ENCODE measurements around the gene WDR82. TPM values are rescaled to one million over a fixed set of nuclear protein-coding genes. Genes with fewer than 3 reads are reported as not detected.

The WDR82 gene
- total and polyA plus RNA-seq, 2 donors (not counting 1 experiment from before 2014, with no cell fraction given): 71.2 to 77.7 TPM

DNA sequence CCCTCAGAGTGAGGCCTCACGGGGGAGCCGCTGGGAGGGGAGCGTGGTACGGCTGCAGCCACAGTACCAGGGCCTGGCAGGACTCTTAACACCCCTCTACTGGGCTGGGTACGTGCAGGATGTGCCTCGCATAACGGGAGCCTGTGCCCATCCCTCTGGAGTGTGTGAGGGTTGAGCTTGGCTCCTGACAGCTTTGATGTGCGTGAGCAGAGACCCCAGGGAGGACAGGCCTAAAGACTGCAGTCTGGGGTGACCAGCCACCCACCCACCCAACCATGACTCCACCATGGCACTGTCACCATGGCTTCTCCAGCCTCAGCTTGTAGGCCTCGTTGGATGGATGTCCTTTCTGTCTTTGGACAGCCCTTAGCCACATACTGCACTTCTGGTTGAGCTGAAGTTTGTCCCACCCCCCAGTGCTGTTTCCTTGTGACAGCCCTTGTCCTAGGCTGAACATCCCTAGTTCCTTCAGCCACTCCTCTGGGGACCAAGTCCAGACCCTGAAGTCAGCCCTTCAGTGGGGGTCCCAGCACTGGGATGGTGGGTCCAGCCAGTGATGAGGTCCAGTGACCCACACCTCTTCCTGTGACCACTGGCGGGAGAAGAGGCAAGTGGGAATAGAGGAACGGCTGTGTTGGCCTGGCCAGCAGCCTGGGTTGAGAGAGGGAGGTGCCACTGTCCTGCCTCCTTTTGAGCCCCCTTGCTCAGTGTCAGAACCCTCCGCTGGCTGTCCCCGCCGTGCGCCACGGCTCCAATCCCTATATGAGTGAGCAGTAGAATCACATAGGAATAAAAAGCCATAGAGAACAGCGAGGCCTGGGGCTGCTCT, 15.3 kb upstream of the WDR82 start:
- H3K4me1 ChIP-seq (ENCODE audit: control insufficient read depth, extremely low read depth, insufficient read depth, low read length): peaks cover 3% of the 10 kb centered on the region
- no peak overlapping the region for H2AFZ ChIP-seq (ENCODE audit: low read length)
- no peak for TF ChIP-seq EZH2 (IDR thresholded peaks at IDR 0.05; ENCODE audit: low read length, missing control alignments)
- TF ChIP-seq CTCF (conservative IDR thresholded peaks at IDR 0.05 in 1 of 2, IDR thresholded peaks at IDR 0.05 in 1 of 2; ENCODE audit: low read depth in 1 of 2, low read length in 2 of 2): no peak
- H3K79me2 ChIP-seq (ENCODE audit: control insufficient read depth, insufficient read depth, low read length): peaks cover 6% of the 10 kb centered on the region
- H3K9ac ChIP-seq (ENCODE audit: insufficient read depth, low read length): no peak overlapping the region
- no peak overlapping the region for H3K4me3 ChIP-seq (replicated peaks in 1 of 4; ENCODE audit: control extremely low read depth in 1 of 4, insufficient read depth in 1 of 4, low read depth in 3 of 4, low read length in 4 of 4)
- H3K36me3 ChIP-seq (ENCODE audit: control insufficient read depth, insufficient read depth, low read length): peaks cover 13% of the 10 kb centered on the region
- no peak for DNase-seq (ENCODE audit: low read depth in 2 of 2)
- no peaks in the 10 kb centered on the region for H3K9me3 ChIP-seq (ENCODE audit: control insufficient read depth, insufficient read depth, low read depth, low read length)
- H3K27me3 ChIP-seq (ENCODE audit: control insufficient read depth, insufficient read depth, low read length): no peaks in the 10 kb centered on the region
- H3K27ac ChIP-seq (ENCODE audit: insufficient read depth, low read length): no peak overlapping the region
- H3K4me2 ChIP-seq (ENCODE audit: extremely low read depth, insufficient read depth, low read length): no peak overlapping the region
- no peaks in the 10 kb centered on the region for H4K20me1 ChIP-seq (ENCODE audit: control insufficient read depth, extremely low read depth, insufficient read depth, low read length)

- Histone ChIP-seq H3K9ac (ENCODE audit: insufficient read depth, low read length) (no peak overlapping the region), H3K4me1 (ENCODE audit: control insufficient read depth, extremely low read depth, insufficient read depth, low read length) (peaks cover 5% of the 10 kb centered on the region), H3K4me2 (ENCODE audit: extremely low read depth, insufficient read depth, low read length) (no peak overlapping the region), H3K27ac (ENCODE audit: insufficient read depth, low read length) (no peak overlapping the region), H2AFZ (ENCODE audit: low read length) (no peak overlapping the region), H3K79me2 (ENCODE audit: control insufficient read depth, insufficient read depth, low read length) (peaks cover 7% of the 10 kb centered on the region), H3K27me3 (ENCODE audit: control insufficient read depth, insufficient read depth, low read length) (no peaks in the 10 kb centered on the region), H3K9me3 (ENCODE audit: control insufficient read depth, insufficient read depth, low read depth, low read length) (no peaks in the 10 kb centered on the region), H4K20me1 (ENCODE audit: control insufficient read depth, extremely low read depth, insufficient read depth, low read length) (no peaks in the 10 kb centered on the region), H3K4me3 (replicated peaks in 1 of 4; ENCODE audit: control extremely low read depth in 1 of 4, insufficient read depth in 1 of 4, low read depth in 3 of 4, low read length in 4 of 4) (no peak overlapping the region), H3K36me3 (ENCODE audit: control insufficient read depth, insufficient read depth, low read length) (peaks cover 13% of the 10 kb centered on the region)
- TF ChIP-seq EZH2 (IDR thresholded peaks at IDR 0.05; ENCODE audit: low read length, missing control alignments) (no peak), CTCF (conservative IDR thresholded peaks at IDR 0.05 in 1 of 2, IDR thresholded peaks at IDR 0.05 in 1 of 2; ENCODE audit: low read depth in 1 of 2, low read length in 2 of 2) (no peak)
- no peak for DNase-seq (ENCODE audit: low read depth in 2 of 2)
These were observed 14.0 kb upstream of the WDR82 start for GRCh38 chr3:52292247-52293065.

- Histone ChIP-seq H3K4me1 (ENCODE audit: control insufficient read depth, extremely low read depth, insufficient read depth, low read length) (peaks cover 5% of the 10 kb centered on the region), H3K36me3 (ENCODE audit: control insufficient read depth, insufficient read depth, low read length) (peaks cover 13% of the 10 kb centered on the region), H3K27ac (ENCODE audit: insufficient read depth, low read length) (no peak overlapping the region), H3K79me2 (ENCODE audit: control insufficient read depth, insufficient read depth, low read length) (peaks cover 7% of the 10 kb centered on the region), H3K9me3 (ENCODE audit: control insufficient read depth, insufficient read depth, low read depth, low read length) (no peaks in the 10 kb centered on the region), H3K9ac (ENCODE audit: insufficient read depth, low read length) (no peak overlapping the region), H3K27me3 (ENCODE audit: control insufficient read depth, insufficient read depth, low read length) (no peaks in the 10 kb centered on the region), H3K4me2 (ENCODE audit: extremely low read depth, insufficient read depth, low read length) (no peak overlapping the region), H3K4me3 (replicated peaks in 1 of 4; ENCODE audit: control extremely low read depth in 1 of 4, insufficient read depth in 1 of 4, low read depth in 3 of 4, low read length in 4 of 4) (no peak overlapping the region), H4K20me1 (ENCODE audit: control insufficient read depth, extremely low read depth, insufficient read depth, low read length) (no peaks in the 10 kb centered on the region), H2AFZ (ENCODE audit: low read length) (no peak overlapping the region)
- TF ChIP-seq EZH2 (IDR thresholded peaks at IDR 0.05; ENCODE audit: low read length, missing control alignments) (no peak), CTCF (conservative IDR thresholded peaks at IDR 0.05 in 1 of 2, IDR thresholded peaks at IDR 0.05 in 1 of 2; ENCODE audit: low read depth in 1 of 2, low read length in 2 of 2) (peak; percentile 45 to 52)
- DNase-seq (ENCODE audit: low read depth in 2 of 2): no peak
These were observed 13.2 kb upstream of the WDR82 start for GRCh38 chr3:52291508-52292181.

Data from fibroblast of lung (primary cell).